Heart left ventricle (tissue), 16 donors: ENCODE measurements around the gene C11orf87. TPM values are rescaled to one million over a fixed set of nuclear protein-coding genes. Genes with fewer than 3 reads are reported as not detected.

Experiments
- ATAC-seq, 4 donors: fragments of 200-7000 bp; cut with Tn5 transposase; one replicate each; pipeline ENCODE4 v1.9.1; 2020 to 2022; ENCODE audit warnings: moderate library complexity in 4 of 4, mild to moderate bottlenecking in 3 of 4, moderate number of reproducible peaks in 1 of 4
- DNase-seq, 5 donors: peaks; one replicate each; pipeline ENCODE4 v3.0.0-alpha.2; 2020
- H3K27ac ChIP-seq, 12 donors: fragments of 200-600 bp; sonication (generic) in 4 of 12; one replicate each; pipeline versions ENCODE4 v1.5.0 to v1.8.0; 2016 to 2022; ENCODE audit warnings: mild to moderate bottlenecking in 2 of 12
- H3K27me3 ChIP-seq, 9 donors: fragments of 200-600 bp; sonication (generic) in 2 of 9; one replicate each; pipeline versions ENCODE4 v1.5.1 to v1.8.0; 2016 to 2022; ENCODE audit warnings: mild to moderate bottlenecking in 3 of 9
- H3K36me3 ChIP-seq, 9 donors: fragments of 200-600 bp; sonication (generic) in 2 of 9; one replicate each; pipeline versions ENCODE4 v1.5.0 to v1.8.0; 2018 to 2022; ENCODE audit warnings: mild to moderate bottlenecking in 2 of 9
- H3K4me1 ChIP-seq, 12 donors: fragments of 200-600 bp; sonication (generic) in 4 of 12; one replicate each; pipeline versions ENCODE4 v1.5.0 to v1.8.0; 2016 to 2022; ENCODE audit warnings: mild to moderate bottlenecking in 3 of 12
- H3K4me3 ChIP-seq, 12 donors: fragments of 200-600 bp; sonication (generic) in 4 of 12; one replicate each; pipeline versions ENCODE4 v1.5.0 to v1.8.0; 2017 to 2022; ENCODE audit warnings: mild to moderate bottlenecking in 9 of 12, moderate library complexity in 4 of 12
- H3K9me3 ChIP-seq, 12 donors: fragments of 200-600 bp; sonication (generic) in 4 of 12; one replicate each; pipeline versions ENCODE4 v1.5.0 to v1.8.0; 2016 to 2022; ENCODE audit warnings: mild to moderate bottlenecking in 1 of 12
- CTCF ChIP-seq, 12 donors: fragments of 200-600 bp; sonication (generic) in 4 of 12; IDR thresholded peaks; one replicate each; pipeline versions ENCODE4 v1.5.0 to v1.8.0; 2018 to 2022; ENCODE audit warnings: antibody characterized with exemption in 12 of 12, mild to moderate bottlenecking in 5 of 12
- POLR2A ChIP-seq, 2 donors: fragments of 450-650 bp; IDR thresholded peaks; one replicate each; pipeline ENCODE4 v1.6.1; 2017; ENCODE audit warnings: antibody characterized with exemption in 2 of 2, mild to moderate bottlenecking in 2 of 2, moderate library complexity in 2 of 2
- WGBS, 4 donors: extraction: QIAGEN DNeasy Blood & Tissue Kit in 2 of 4; methylation state at CpG; one replicate each; pipeline versions ENCODE4 v1.1.5 to v1.1.7; 2013 to 2018; 5-methylcytosine and 5-hydroxymethylcytosine counted together
- intact Hi-C, 10 donors: fragments of 100-400 bp; cut with DNase I; formaldehyde crosslinking; loops; one replicate each; pipeline versions ENCODE4 v1.11.1 to v1.14.2; 2022
- long read RNA-seq, 3 donors: library from polyadenylated mRNA; unstranded; transcript quantifications; one replicate each; pipeline ENCODE4 v2.0.0, GENCODE V29; 2020 to 2021
- polyA plus RNA-seq, 2 donors: library from polyadenylated mRNA; stranded (reverse); fragments of 200-250 nt; gene quantifications; one replicate each; pipeline ENCODE4 v1.2.3, GENCODE V29; 2013
- total RNA-seq, 9 donors: library from RNA; depleted of rRNA in 2 of 9; stranded (reverse); fragments of >200 nt in 2 of 9; fragmentation: NEBNext Ultra II Directional in 3 of 9; extraction: Animal tissue kit (Norgen Biotek cat#: 25700) in 3 of 9; gene quantifications; one replicate each; pipeline versions ENCODE4 v1.1.0 to v1.2.4, GENCODE V29; 2016 to 2023
- donor health status: ischemic (EF 13 %, LVEDD 7.1; RV severe dilation, severe dysfunction).
- donor health status: healthy with polysubstance abuse.
- donor health status: DM: no; HTN: yes; CAD: no.
- donor health status: DM: no; HTN: no; CAD: no.
- donor health status: ischemic (EF 25% LVEDD 6.9; RV normal size, moderate dysfunction).
- donor health status: ischemic (EF 25% LVEDD 5.7; RV mildly dilated, moderate dysfunction).
- donor health status: healthy.
- donor health status: DM: yes; HTN: yes; CAD: no.
- donor health status: ischemic (EF 35%, LVEDD 5.7; RV mildly dilated, moderate dysfunction).
- donor health status: nonischemic (EF 11% LVEDD 7.7; RV severe dilation, severe dysfunction).
- donor health status: DM: yes; HTN: yes; CAD: no.
- donor health status: PGD.
- donor health status: ischemic (EF 29% LVEDD 5.4; RV normal size, mild dysfunction).
- donor health status: nonischemic (EF 23%, LVEDD 6.1; RV moderate dilation, normal function).

The C11orf87 gene
- total RNA-seq, result under 1 TPM in 5 of 9 donors, not detected in 4; 0.04 to 0.35 (median 0.11) TPM
- under 1 TPM; 0.01 to 0.04 TPM for polyA plus RNA-seq
- long read RNA-seq, donor 1, full-length matches to known transcripts, result 1 of 2 reads
- long read RNA-seq, donor 1, partial matches to known transcripts, result 0 of 2 reads
- long read RNA-seq, donor 1, other reads (novel, unspliced or antisense), result 1 of 2 reads
- long read RNA-seq, donor 2, result 0 reads
- long read RNA-seq, donor 3, result 0 reads

- intact Hi-C loops, result no loop called here
- ATAC-seq (peak in 2 of 4 donors; percentile 42 to 55), DNase-seq (peak in 2 of 5 donors; percentile 15 to 47)
- WGBS, 4 donors, result 1 to 3% (median 2%) methylated on average over 38 to 54 of the region's 54 CpGs
- Histone ChIP-seq H3K4me1 (peaks cover 0 to 22% (median 4%) of the 10 kb centered on the region in 12 donors), H3K36me3 (no peaks in the 10 kb centered on the region), H3K9me3 (no peaks in the 10 kb centered on the region), H3K4me3 (peak within 1 kb of the TSS in 11 of 12 donors; percentile 11 to 52 (median 35)), H3K27me3 (peaks cover 0 to 58% (median 20%) of the 10 kb centered on the region in 9 donors), H3K27ac (no peak within 1 kb of the TSS)
- TF ChIP-seq POLR2A (IDR thresholded peaks at IDR 0.05) (no peak), CTCF (IDR thresholded peaks at IDR 0.05) (no peak)
These were observed at the start of gene C11orf87 for GRCh38 chr11:109421981-109422869. Gene C11orf87 (plus strand): TSS chr11:109422190. CDS start chr11:109423634, 1,444 bp downstream.

GRCh38 chr11:109374032-109374431 lies 48.0 kb upstream of the C11orf87 start:
- Histone ChIP-seq H3K27me3 (no peaks in the 10 kb centered on the region), H3K36me3 (no peaks in the 10 kb centered on the region), H3K27ac (no peak overlapping the region), H3K4me3 (no peak overlapping the region), H3K4me1 (peaks cover 0 to 17% (median 7%) of the 10 kb centered on the region in 12 donors), H3K9me3 (no peaks in the 10 kb centered on the region)
- no peak for DNase-seq
- intact Hi-C loops, result no loop called here
- TF ChIP-seq POLR2A (IDR thresholded peaks at IDR 0.05), result no peak
- no peak for TF ChIP-seq CTCF (IDR thresholded peaks at IDR 0.05)
- no peak for ATAC-seq

- peaks cover 0 to 17% (median 7%) of the 10 kb centered on the region in 12 donors for H3K4me1 ChIP-seq
- 86 to 89% (median 87%) methylated on average over 4 of the region's 4 CpGs for WGBS, 4 donors
- intact Hi-C loops, result no loop called here
- H3K36me3 ChIP-seq, result no peaks in the 10 kb centered on the region
- DNase-seq (no peak), ATAC-seq (no peak)
- no peak overlapping the region for H3K27ac ChIP-seq
- no peaks in the 10 kb centered on the region for H3K9me3 ChIP-seq
- H3K27me3 ChIP-seq, result no peaks in the 10 kb centered on the region
- TF ChIP-seq CTCF (IDR thresholded peaks at IDR 0.05) (no peak), POLR2A (IDR thresholded peaks at IDR 0.05) (no peak)
- H3K4me3 ChIP-seq, result no peak overlapping the region
These were observed 47.5 kb upstream of the C11orf87 start for GRCh38 chr11:109374441-109374840.

- intact Hi-C loops, result no loop called here
- ATAC-seq, result peak; percentile 68 to 70 (median 68)
- Histone ChIP-seq H3K4me1 (peaks cover 0 to 17% (median 7%) of the 10 kb centered on the region in 12 donors), H3K27ac (no peak overlapping the region), H3K36me3 (no peaks in the 10 kb centered on the region), H3K9me3 (no peaks in the 10 kb centered on the region), H3K27me3 (no peaks in the 10 kb centered on the region), H3K4me3 (no peak overlapping the region)
- DNase-seq, result no peak
- no peak for TF ChIP-seq CTCF (IDR thresholded peaks at IDR 0.05)
- WGBS, 4 donors, result 21 to 32% (median 24%) methylated on average over 4 of the region's 4 CpGs
These were observed 44.8 kb upstream of the C11orf87 start for GRCh38 chr11:109377039-109377742.
